NCI-H1417 (cell line): ENCODE data around the gene TNS3.
A peak's percentile ranks its signal among the peaks of the same experiment; 100 is the strongest.

ENCODE experiments used
- DNase-seq, 3 experiments: peaks; one replicate each; lab custom pipeline; 2025; lab: John Stamatoyannopoulos, UW

The TNS3 gene

GRCh38 chr7:47384755-47385535 lies 197.0 kb downstream of the TNS3 start:
- DNase-seq: no peak

GRCh38 chr7:47383696-47384445 lies 198.0 kb downstream of the TNS3 start:
- DNase-seq: no peak

GRCh38 chr7:47383072-47383471 lies 198.8 kb downstream of the TNS3 start:
- peak in 1 of 3 experiments; percentile 16 for DNase-seq

- DNase-seq: peak in 2 of 3 experiments; percentile 48 to 80
Measured at GRCh38 chr7:47382200-47382599, 199.7 kb downstream of the TNS3 start.

- no peak for DNase-seq
Measured at GRCh38 chr7:47381134-47381495, 200.8 kb downstream of the TNS3 start.

GRCh38 chr7:47380325-47381133 lies 201.4 kb downstream of the TNS3 start:
- DNase-seq: peak in 1 of 3 experiments; percentile 13

- DNase-seq: no peak
Measured at GRCh38 chr7:47379629-47380324, 202.1 kb downstream of the TNS3 start.

GRCh38 chr7:47378728-47379395 lies 203.0 kb downstream of the TNS3 start:
- no peak for DNase-seq

- DNase-seq: no peak
Measured at GRCh38 chr7:47377741-47378140, 204.2 kb downstream of the TNS3 start.

GRCh38 chr7:47376991-47377616 lies 204.8 kb downstream of the TNS3 start:
- DNase-seq: no peak

- no peak for DNase-seq
Measured at GRCh38 chr7:47375121-47375938, 206.6 kb downstream of the TNS3 start.

GRCh38 chr7:47374538-47374937 lies 207.4 kb downstream of the TNS3 start:
- no peak for DNase-seq

GRCh38 chr7:47373871-47374451 lies 207.9 kb downstream of the TNS3 start:
- peak in 1 of 3 experiments; percentile 47 for DNase-seq

GRCh38 chr7:47371733-47372368 lies 210.1 kb downstream of the TNS3 start:
- DNase-seq: peak in 2 of 3 experiments; percentile 86 to 95

- DNase-seq: peak in 1 of 3 experiments; percentile 69
Measured at GRCh38 chr7:47371317-47371716, 210.6 kb downstream of the TNS3 start.

- DNase-seq: no peak
Measured at GRCh38 chr7:47370461-47371042, 211.4 kb downstream of the TNS3 start.

GRCh38 chr7:47369736-47370135 lies 212.2 kb downstream of the TNS3 start:
- no peak for DNase-seq

GRCh38 chr7:47368190-47368812 lies 213.6 kb downstream of the TNS3 start:
- DNase-seq: peak in 2 of 3 experiments; percentile 22 to 38
